H4 (cell line): ENCODE results near the gene PIGH. TPM values are rescaled to one million over a fixed set of nuclear protein-coding genes. Genes with fewer than 3 reads are reported as not detected.
"Not testable (repeated sequence)": the region's sequence is repeated elsewhere in the genome, so short reads cannot be mapped to it uniquely, and the experiment has no call there.

Source experiments
- DNase-seq: peaks from one replicate; pipeline ENCODE4 v3.0.0-alpha.2; 2015; ENCODE audit warnings: low spot score
- total RNA-seq: library from RNA; depleted of rRNA; stranded (reverse); fragments of >200 nt; shearing (Covaris generic); gene quantifications from 2 replicates; pipeline ENCODE4 v1.2.3, GENCODE V29; 2014; rRNA removed

PIGH gene
- total RNA-seq, 1 experiment from 2014 or later, result 27.5 TPM

GRCh38 chr14:67551940-67552339, 48.1 kb downstream of the PIGH start:
- DNase-seq, result no peak

GRCh38 chr14:67551123-67551522, 48.9 kb downstream of the PIGH start:
- DNase-seq, result no peak

GRCh38 chr14:67549734-67550133, 50.3 kb downstream of the PIGH start:
- no peak for DNase-seq

- no peak for DNase-seq
Observed at GRCh38 chr14:67547224-67547780, 52.8 kb downstream of the PIGH start.

- DNase-seq, result no peak
Observed at GRCh38 chr14:67544590-67544989, 55.5 kb downstream of the PIGH start.

GRCh38 chr14:67542620-67543019, 57.4 kb downstream of the PIGH start:
- not testable (repeated sequence) for DNase-seq

GRCh38 chr14:67541448-67542387, 58.4 kb downstream of the PIGH start:
- no peak for DNase-seq

Other genes starting within 250 kb of the PIGH start
- 92.3 and 130 TPM in 2 replicates for gene ATP6V1D, start 240.5 kb downstream of the PIGH start, total RNA-seq
- gene EIF2S1, start 239.9 kb downstream of the PIGH start, total RNA-seq, result 241 and 295 TPM in 2 replicates
- gene PLEK2, start 188.1 kb downstream of the PIGH start, total RNA-seq, result not detected in 2 replicates
- 4.9 and 5.7 TPM in 2 replicates for gene TMEM229B, start 111.5 kb downstream of the PIGH start, total RNA-seq
- 0.94 and 1.8 TPM in 2 replicates for gene PLEKHH1, start 67.0 kb downstream of the PIGH start, total RNA-seq
- 26.3 and 29.2 TPM in 2 replicates for gene ARG2, start 19.7 kb upstream of the PIGH start, total RNA-seq
- gene VTI1B, start 74.4 kb upstream of the PIGH start, total RNA-seq, result 51.9 and 67.7 TPM in 2 replicates
- gene RDH11, start 95.5 kb upstream of the PIGH start, total RNA-seq, result 115 and 116 TPM in 2 replicates
- gene RDH12, start 101.6 kb upstream of the PIGH start, total RNA-seq, result 0.35 and 0.79 TPM in 2 replicates
- gene ZFYVE26, start 216.3 kb upstream of the PIGH start, total RNA-seq, result 6.4 and 7.1 TPM in 2 replicates
- 5.2 and 11.2 TPM in 2 replicates for gene RAD51B, start 219.5 kb upstream of the PIGH start, total RNA-seq